HCT116 (cell line): ENCODE results near the gene ICE1. TPM values are rescaled to one million over a fixed set of nuclear protein-coding genes. Genes with fewer than 3 reads are reported as not detected.

Source experiments
- ATAC-seq: fragments of 200-7000 bp; cut with Tn5 transposase; 2 replicates; pipeline ENCODE4 v1.9.1; 2020; ENCODE audit warnings: mild to moderate bottlenecking, moderate library complexity
- BruUV-seq: library from RNA; stranded (reverse); fragments of 400-500 nt; replicated peaks from 2 replicates; lab custom pipeline; 2021; lab: Mats Ljungman, UMichigan
- CTCF ChIA-PET: fragments of 300-600 bp; sonication (Branson Sonifier 250); formaldehyde crosslinking; loops from one replicate; lab custom pipeline; 2021; ENCODE audit warnings: antibody characterized with exemption; lab: Charles Lee
- POLR2A ChIA-PET: fragments of 300-600, 350-600 bp; sonication (Branson Sonifier 250); formaldehyde crosslinking; loops from one replicate; lab custom pipeline; 2021; ENCODE audit warnings: antibody characterized with exemption; lab: Charles Lee
- RAD21 ChIA-PET, 2 experiments: fragments of 300-600 bp; sonication (Branson Sonifier 250); formaldehyde crosslinking; loops; one replicate each; lab custom pipeline; 2023; ENCODE audit warnings: low total read pairs in 2 of 2; ENCODE audit not compliant: uncharacterized antibody in 2 of 2, unreplicated experiment in 2 of 2, low non-redundant PET in 1 of 2; lab: Charles Lee
- DNase-seq: peaks from one replicate; pipeline ENCODE4 v3.0.0-alpha.2; 2010; ENCODE audit warnings: low read depth, low spot score
- H2AFZ ChIP-seq: fragments of 200-600 bp; shearing (Covaris generic), sonication (generic); 2 replicates; pipeline ENCODE4 v1.6.1; 2017; ENCODE audit warnings: low read depth, mixed run types, mixed read lengths, antibody characterized with exemption, low read length; ENCODE audit not compliant: poor library complexity, severe bottlenecking
- H3K27ac ChIP-seq: 2 replicates; pipeline ENCODE4 v1.5.1; 2012; ENCODE audit warnings: low read depth, low read length
- H3K27me3 ChIP-seq: fragments of 200-600 bp; sonication (generic); 2 replicates; pipeline ENCODE4 v1.6.1; 2016; ENCODE audit warnings: mixed run types, low read length, mixed read lengths; ENCODE audit not compliant: insufficient read depth
- H3K36me3 ChIP-seq, 2 experiments: fragments of 200-500 bp in 1 of 2; fragments of 200-600 bp in 1 of 2; sonication (Bioruptor generic) in 1 of 2; sonication (generic) in 1 of 2; 2 replicates each; pipeline versions ENCODE4 v1.5.1 to v1.6.1; 2014 to 2016; ENCODE audit warnings: low read length in 2 of 2, inconsistent platforms in 1 of 2, mixed read lengths in 1 of 2, mixed run types in 1 of 2; ENCODE audit not compliant: insufficient read depth in 2 of 2, control insufficient read depth in 1 of 2
- H3K4me1 ChIP-seq, 2 experiments: fragments of 200-600 bp in 1 of 2; sonication (generic) in 1 of 2; 2 replicates each; pipeline versions ENCODE4 v1.5.1 to v1.6.1; 2012 to 2017; ENCODE audit warnings: low read length in 2 of 2, inconsistent platforms in 1 of 2, mild to moderate bottlenecking in 1 of 2, mixed read lengths in 1 of 2, mixed run types in 1 of 2, moderate library complexity in 1 of 2; ENCODE audit not compliant: insufficient read depth in 2 of 2, control insufficient read depth in 1 of 2
- H3K4me2 ChIP-seq: fragments of 200-600 bp; sonication (generic); 2 replicates; pipeline ENCODE4 v1.6.1; 2017; ENCODE audit warnings: mixed run types, low read length, mixed read lengths
- H3K4me3 ChIP-seq, 2 experiments: fragments of 200-600 bp in 1 of 2; sonication (generic) in 1 of 2; replicated peaks in 1 of 2; 2 replicates each; pipeline ENCODE4 v1.5.1; 2011 to 2016; ENCODE audit warnings: low read length in 2 of 2, control low read depth in 1 of 2, low read depth in 1 of 2, mild to moderate bottlenecking in 1 of 2, mixed read lengths in 1 of 2, mixed run types in 1 of 2
- H3K79me2 ChIP-seq: fragments of 200-600 bp; sonication (generic); 2 replicates; pipeline ENCODE4 v1.6.1; 2017; ENCODE audit warnings: mild to moderate bottlenecking, mixed run types, low read length, moderate library complexity, mixed read lengths; ENCODE audit not compliant: insufficient read depth
- H3K9ac ChIP-seq: fragments of 200-600 bp; sonication (generic); 2 replicates; pipeline ENCODE4 v1.6.1; 2016; ENCODE audit warnings: low read length, mixed read lengths
- H3K9me2 ChIP-seq: fragments of 200-600 bp; sonication (generic), shearing (Covaris generic); 2 replicates; pipeline ENCODE4 v1.6.1; 2017; ENCODE audit warnings: mixed run types, mild to moderate bottlenecking, moderate library complexity; ENCODE audit not compliant: insufficient read depth
- H3K9me3 ChIP-seq, 2 experiments: fragments of 200-500 bp in 1 of 2; fragments of 200-600 bp in 1 of 2; sonication (Bioruptor generic) in 1 of 2; sonication (generic) in 1 of 2; 2 replicates each; pipeline ENCODE4 v1.6.1; 2014 to 2017; ENCODE audit warnings: low read length in 2 of 2, mixed read lengths in 2 of 2, inconsistent platforms in 1 of 2, low read depth in 1 of 2, mild to moderate bottlenecking in 1 of 2, mixed run types in 1 of 2, moderate library complexity in 1 of 2; ENCODE audit not compliant: control insufficient read depth in 1 of 2, insufficient read depth in 1 of 2
- H4K20me1 ChIP-seq: fragments of 200-600 bp; sonication (generic), shearing (Covaris generic); 2 replicates; pipeline ENCODE4 v1.6.1; 2017; ENCODE audit warnings: mixed run types, mild to moderate bottlenecking, moderate library complexity; ENCODE audit not compliant: insufficient read depth
- CBX3 ChIP-seq: IDR thresholded peaks from 2 replicates; pipeline ENCODE4 v1.6.1; 2012; ENCODE audit warnings: low read depth
- MAX ChIP-seq: IDR thresholded peaks from 2 replicates; pipeline ENCODE4 v1.6.1; 2012
- POLR2A ChIP-seq: IDR thresholded peaks from 2 replicates; pipeline ENCODE4 v1.7.0; 2011; ENCODE audit warnings: borderline replicate concordance; ENCODE audit not compliant: insufficient read depth, insufficient read length; ENCODE audit errors: extremely low read depth
- RAD21 ChIP-seq: IDR thresholded peaks from 2 replicates; pipeline ENCODE4 v1.6.1; 2012; ENCODE audit warnings: low read depth, mild to moderate bottlenecking
- REST ChIP-seq: IDR thresholded peaks from 2 replicates; pipeline ENCODE4 v1.6.1; 2012; ENCODE audit warnings: low read depth
- TCF7L2 ChIP-seq: IDR thresholded peaks from 2 replicates; pipeline ENCODE4 v1.7.0; 2011; ENCODE audit warnings: borderline replicate concordance, inconsistent platforms; ENCODE audit not compliant: insufficient read depth, insufficient read length; ENCODE audit errors: extremely low read depth
- intact Hi-C: fragments of 100-400 bp; cut with micrococcal nuclease; formaldehyde crosslinking; loops from 2 replicates; pipeline ENCODE4 v1.10.0; 2022
- total RNA-seq: library from RNA; stranded (reverse); gene quantifications from one replicate; pipeline ENCODE4 v1.2.1, GENCODE V29; 2021; ENCODE audit not compliant: unreplicated experiment

Gene ICE1
- total RNA-seq, 1 experiment from 2014 or later: 30.0 TPM

- Histone ChIP-seq H3K9ac (no peak overlapping the region), H2AFZ (no peak overlapping the region), H3K27me3 (no peaks in the 10 kb centered on the region), H3K4me2 (no peak overlapping the region), H4K20me1 (no peaks in the 10 kb centered on the region), H3K9me2 (no peaks in the 10 kb centered on the region), H3K9me3 (no peaks in the 10 kb centered on the region), H3K4me3 (no peak overlapping the region)
- ATAC-seq (no peak), DNase-seq (no peak)
- ChIA-PET POLR2A (no interaction called here), CTCF (no interaction called here), RAD21 (no interaction called here)
- intact Hi-C loops: no loop called here
- TF ChIP-seq POLR2A: no peak
- TF ChIP-seq, all 23 proteins: peak for 0
- Histone ChIP-seq H3K4me1 (no peaks in the 10 kb centered on the region), H3K36me3 (peaks cover 29 to 51% of the 10 kb centered on the region in 2 experiments), H3K27ac (no peak overlapping the region), H3K79me2 (no peaks in the 10 kb centered on the region; the same call in 1 of the 2 replicates)
- BruUV-seq: no TSS peak
Measured at GRCh38 chr5:5460311-5460710, 37.8 kb downstream of the ICE1 start.

DNA sequence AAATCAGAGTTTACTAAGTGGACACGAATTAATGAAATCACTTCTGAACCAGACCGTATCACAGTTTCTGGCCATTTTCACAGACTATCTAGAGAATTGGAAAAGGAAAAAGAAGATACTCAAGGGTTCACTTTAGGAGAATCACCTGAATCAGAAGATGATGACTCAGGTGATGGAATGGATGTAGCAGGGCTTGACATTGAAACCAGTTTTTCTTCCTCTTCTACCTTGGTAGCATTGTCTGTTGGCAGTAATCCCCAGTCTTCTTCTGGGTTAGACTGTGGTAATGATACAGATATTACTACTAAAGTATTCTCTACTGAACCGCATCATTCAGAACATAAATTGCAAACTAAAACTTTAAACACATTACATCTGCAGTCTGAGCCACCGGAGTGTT is 38.5 kb downstream of the ICE1 start:
- POLR2A ChIA-PET: no interaction called here
- no peak for ATAC-seq

More for the DNA sequence above, 38.5 kb downstream of the ICE1 start:
- Histone ChIP-seq H3K27me3 (no peaks in the 10 kb centered on the region), H3K36me3 (peaks cover 26 to 51% of the 10 kb centered on the region in 2 experiments), H3K9me2 (no peaks in the 10 kb centered on the region), H3K79me2 (no peaks in the 10 kb centered on the region; the same call in 1 of the 2 replicates), H3K4me1 (no peaks in the 10 kb centered on the region), H4K20me1 (no peaks in the 10 kb centered on the region), H3K27ac (no peak overlapping the region), H3K4me2 (no peak overlapping the region), H3K4me3 (no peak overlapping the region), H2AFZ (no peak overlapping the region), H3K9me3 (no peaks in the 10 kb centered on the region), H3K9ac (no peak overlapping the region)
- DNase-seq: no peak
- intact Hi-C loops: no loop called here
- TF ChIP-seq RAD21 (no peak), MAX (no peak), REST (no peak), TCF7L2 (no peak), CBX3 (no peak)
- ChIA-PET RAD21 (no interaction called here), CTCF (no interaction called here)
- BruUV-seq: no TSS peak
